ENCODE results near the gene ZFP36L2.

ZFP36L2 gene

GRCh38 chr2:43226558-43226954, at the start of gene ZFP36L2:
Gene ZFP36L2 (minus strand): TSS chr2:43226606. CDS start chr2:43226315, 291 bp downstream.
- DNase-seq = peak; percentile 82

GRCh38 chr2:43274721-43275120, 48.3 kb upstream of the ZFP36L2 start:
- DNase-seq = peak; percentile 12

- DNase-seq = no peak
Measured at GRCh38 chr2:43274055-43274454, 47.6 kb upstream of the ZFP36L2 start.

- no peak for DNase-seq
Measured at GRCh38 chr2:43273529-43273928, 47.1 kb upstream of the ZFP36L2 start.

GRCh38 chr2:43270930-43271615, 44.7 kb upstream of the ZFP36L2 start:
- no peak for DNase-seq

- DNase-seq = no peak
Measured at GRCh38 chr2:43270461-43270860, 44.1 kb upstream of the ZFP36L2 start.

GRCh38 chr2:43269706-43270105, 43.3 kb upstream of the ZFP36L2 start:
- DNase-seq = peak; percentile 14

GRCh38 chr2:43269074-43269572, 42.7 kb upstream of the ZFP36L2 start:
- DNase-seq = peak; percentile 42

- DNase-seq = no peak
Measured at GRCh38 chr2:43268066-43268953, 41.9 kb upstream of the ZFP36L2 start.

- DNase-seq = no peak
Measured at GRCh38 chr2:43267381-43267780, 41.0 kb upstream of the ZFP36L2 start.

- no peak for DNase-seq
Measured at GRCh38 chr2:43266711-43267111, 40.3 kb upstream of the ZFP36L2 start.

GRCh38 chr2:43265421-43265820, 39.0 kb upstream of the ZFP36L2 start:
- DNase-seq = no peak

- no peak for DNase-seq
Measured at GRCh38 chr2:43265001-43265400, 38.6 kb upstream of the ZFP36L2 start.

GRCh38 chr2:43262951-43263350, 36.5 kb upstream of the ZFP36L2 start:
- no peak for DNase-seq

- no peak for DNase-seq
Measured at GRCh38 chr2:43262239-43262638, 35.8 kb upstream of the ZFP36L2 start.

- no peak for DNase-seq
Measured at GRCh38 chr2:43259512-43259911, 33.1 kb upstream of the ZFP36L2 start.

- DNase-seq = no peak
Measured at GRCh38 chr2:43258547-43259156, 32.2 kb upstream of the ZFP36L2 start.

GRCh38 chr2:43255296-43255910, 29.0 kb upstream of the ZFP36L2 start:
- DNase-seq = no peak

- DNase-seq = no peak
Measured at GRCh38 chr2:43254331-43254730, 27.9 kb upstream of the ZFP36L2 start.

- DNase-seq = no peak
Measured at GRCh38 chr2:43251171-43251731, 24.8 kb upstream of the ZFP36L2 start.

- DNase-seq = no peak
Measured at GRCh38 chr2:43250015-43250414, 23.6 kb upstream of the ZFP36L2 start.

GRCh38 chr2:43248621-43249020, 22.2 kb upstream of the ZFP36L2 start:
- DNase-seq = no peak

GRCh38 chr2:43246641-43247040, 20.2 kb upstream of the ZFP36L2 start:
- no peak for DNase-seq

All from kidney glomerular epithelial cell (primary cell).